GM12878 (cell line): Measurements from ENCODE around the gene HDAC2. TPM values are rescaled to one million over a fixed set of nuclear protein-coding genes. Genes with fewer than 3 reads are reported as not detected.

ENCODE experiments used
- ATAC-seq: fragments of 200-7000 bp; cut with Tn5 transposase; 3 replicates; pipeline ENCODE4 v1.9.1; 2020; ENCODE audit warnings: mild to moderate bottlenecking, moderate library complexity
- BruUV-seq: library from RNA; stranded (reverse); fragments of 400-500 nt; replicated peaks from 2 replicates; lab custom pipeline; 2021; lab: Mats Ljungman, UMichigan
- CTCF ChIA-PET: fragments of 300-600 bp; sonication (Branson Sonifier 250); formaldehyde crosslinking; extraction: SDS; loops from one replicate; lab custom pipeline; 2021; ENCODE audit warnings: inconsistent platforms; lab: Yijun Ruan, JAX
- POLR2A ChIA-PET: fragments of 350-600 bp; formaldehyde crosslinking; extraction: SDS; loops from one replicate; lab custom pipeline; 2021; ENCODE audit warnings: inconsistent platforms; lab: Charles Lee
- RAD21 ChIA-PET: fragments of 300-600 bp; sonication (Branson Sonifier 250); formaldehyde crosslinking; loops from one replicate; lab custom pipeline; 2023; ENCODE audit warnings: antibody characterized with exemption; ENCODE audit not compliant: unreplicated experiment; lab: Charles Lee
- SMC1A ChIA-PET: fragments of 300-600 bp; sonication (Branson Sonifier 250); formaldehyde crosslinking; loops from one replicate; lab custom pipeline; 2023; ENCODE audit not compliant: unreplicated experiment, uncharacterized antibody; lab: Charles Lee
- DNase-seq: peaks from one replicate; pipeline ENCODE4 v3.0.0-alpha.2; 2011; ENCODE audit warnings: low read depth, low spot score
- FAIRE-seq: peaks from 3 replicates; lab custom pipeline; 2011; peaks lifted over from hg19 to GRCh38; lab: Jason Lieb, UNC
- H2AFZ ChIP-seq: 2 replicates; pipeline ENCODE4 v1.6.0; 2011; ENCODE audit warnings: low read depth, low read length, control low read depth; ENCODE audit not compliant: control insufficient read depth
- H3K27ac ChIP-seq: 2 replicates; pipeline ENCODE4 v1.5.1; 2011; ENCODE audit warnings: control low read depth; ENCODE audit not compliant: control insufficient read depth, insufficient read depth
- H3K27me3 ChIP-seq, 2 experiments: replicated peaks in 1 of 2; 2 replicates each; pipeline versions ENCODE4 v1.6.0 to v1.6.1; 2011; ENCODE audit warnings: low read length in 1 of 2; ENCODE audit not compliant: control insufficient read depth in 2 of 2, insufficient read depth in 2 of 2
- H3K36me3 ChIP-seq, 2 experiments: 2 replicates each; pipeline ENCODE4 v1.5.1; 2011; ENCODE audit warnings: low read length in 1 of 2; ENCODE audit not compliant: control insufficient read depth in 2 of 2, insufficient read depth in 2 of 2
- H3K4me1 ChIP-seq: 2 replicates; pipeline ENCODE4 v1.6.1; 2011; ENCODE audit warnings: mild to moderate bottlenecking, low read length, moderate library complexity, mixed read lengths; ENCODE audit not compliant: control insufficient read depth, insufficient read depth
- H3K4me2 ChIP-seq: 2 replicates; pipeline ENCODE4 v1.6.0; 2011; ENCODE audit warnings: control low read depth; ENCODE audit not compliant: control insufficient read depth, insufficient read depth
- H3K4me3 ChIP-seq: fragments of 200-600 bp; sonication (generic); 2 replicates; pipeline ENCODE4 v1.5.1; 2016
- H3K79me2 ChIP-seq: 2 replicates; pipeline ENCODE4 v1.6.0; 2011; ENCODE audit warnings: low read length; ENCODE audit not compliant: control insufficient read depth, insufficient read depth
- H3K9ac ChIP-seq: 2 replicates; pipeline ENCODE4 v1.8.0; 2011; ENCODE audit warnings: low read length, control low read depth, mixed read lengths; ENCODE audit not compliant: control insufficient read depth, insufficient read depth
- H3K9me3 ChIP-seq: replicated peaks from 3 replicates; pipeline ENCODE4 v1.5.1; 2011; ENCODE audit warnings: mild to moderate bottlenecking, low read length; ENCODE audit not compliant: control insufficient read depth, insufficient read depth
- H4K20me1 ChIP-seq: 2 replicates; pipeline ENCODE4 v1.6.0; 2011; ENCODE audit not compliant: control insufficient read depth, insufficient read depth
- GABPA ChIP-seq: IDR thresholded peaks from 2 replicates; pipeline ENCODE4 v1.6.1; 2014; ENCODE audit warnings: antibody characterized with exemption, low read depth, mild to moderate bottlenecking, inconsistent platforms
- NFXL1 ChIP-seq: fragments of 450-650 bp; IDR thresholded peaks from 2 replicates; pipeline ENCODE4 v1.6.1; 2017; ENCODE audit warnings: antibody characterized with exemption, mild to moderate bottlenecking, borderline replicate concordance
- RUNX3 ChIP-seq: IDR thresholded peaks from 2 replicates; pipeline ENCODE4 v1.6.1; 2012; ENCODE audit warnings: low read length, inconsistent platforms
- SMAD1 ChIP-seq: fragments of 450-650 bp; IDR thresholded peaks from 2 replicates; pipeline ENCODE4 v1.6.1; 2018; ENCODE audit warnings: mild to moderate bottlenecking, low read depth; ENCODE audit not compliant: partially characterized antibody
- STAT3 ChIP-seq: IDR thresholded peaks from 2 replicates; pipeline ENCODE4 v1.6.1; 2011; ENCODE audit warnings: low read depth, low read length, improper control_type of control experiment
- SUZ12 ChIP-seq: fragments of 200-600 bp; sonication (generic); IDR thresholded peaks from one replicate; pipeline ENCODE4 v1.6.1; 2018; ENCODE audit warnings: antibody characterized with exemption, mild to moderate bottlenecking; ENCODE audit not compliant: unreplicated experiment
- TARDBP ChIP-seq: IDR thresholded peaks from 2 replicates; pipeline ENCODE4 v1.6.1; 2016; ENCODE audit warnings: borderline replicate concordance
- TCF7 ChIP-seq: IDR thresholded peaks from 2 replicates; pipeline ENCODE4 v1.6.1; 2014; ENCODE audit warnings: antibody characterized with exemption, borderline replicate concordance
- WGBS: methylation state at CpG from one replicate; pipeline ENCODE4 v1.1.6; 2016; ENCODE audit warnings: low lambda C conversion rate; ENCODE audit not compliant: insufficient replicate concordance, insufficient coverage; ENCODE audit errors: missing lambda C conversion rate; 5-methylcytosine and 5-hydroxymethylcytosine counted together
- in situ Hi-C: fragments of 300-500 bp; cut with MboI; formaldehyde crosslinking; loops from 9 replicates; pipeline ENCODE4 v1.14.3; 2018; ENCODE audit warnings: mixed read lengths
- intact Hi-C: fragments of 100-400 bp; cut with micrococcal nuclease; formaldehyde crosslinking; loops from one replicate; pipeline ENCODE4 v1.14.2; 2022; ENCODE audit not compliant: unreplicated experiment
- polyA plus RNA-seq, 11 experiments: library from polyadenylated mRNA; depleted of rRNA in 4 of 11; unstranded in 6 of 11; stranded (reverse) in 5 of 11; fragments of >200 nt; fragmentation: Nextera tagmentation in 4 of 11; fragmentation: Illumina TruSeq in 1 of 11; extraction: Ambion mirVana in 4 of 11; extraction: Trizol in 1 of 11; gene quantifications; 1 replicate in 1 of 11; 2 replicates in 10 of 11; pipeline versions ENCODE4 v1.2.1 to v1.2.3, GENCODE V29; 2011 to 2016; ENCODE audit warnings: inconsistent platforms in 2 of 11, missing spikeins in 2 of 11, low read depth in 1 of 11
- total RNA-seq, 4 experiments: library from RNA; depleted of rRNA in 3 of 4; stranded (reverse); fragments of >200 nt in 3 of 4; fragmentation: Illumina TruSeq in 1 of 4; extraction: Trizol in 1 of 4; gene quantifications; 2 replicates each; pipeline versions ENCODE4 v1.2.1 to v1.2.3, GENCODE V29; 2013 to 2021
- TF ChIP-seq, protein P1 (sequence below): IDR thresholded peaks from 2 replicates; pipeline ENCODE4 v1.6.1; 2012; ENCODE audit warnings: mild to moderate bottlenecking, low read depth, low read length
- TF ChIP-seq, protein P2 (sequence below): IDR thresholded peaks from 2 replicates; pipeline ENCODE4 v1.6.1; 2012; ENCODE audit warnings: low read length, inconsistent platforms
- TF ChIP-seq, protein P3 (sequence below): fragments of 450-650 bp; IDR thresholded peaks from 2 replicates; pipeline ENCODE4 v1.6.1; 2017; ENCODE audit warnings: mild to moderate bottlenecking, low read depth, inconsistent platforms; ENCODE audit not compliant: poor library complexity, severe bottlenecking

Gene HDAC2
- total and polyA plus RNA-seq, 10 of the 15 experiments (the other 5 are each of a cell fraction or from before 2014, with no cell fraction given): 40.4 to 210 (median 114) TPM

DNA sequence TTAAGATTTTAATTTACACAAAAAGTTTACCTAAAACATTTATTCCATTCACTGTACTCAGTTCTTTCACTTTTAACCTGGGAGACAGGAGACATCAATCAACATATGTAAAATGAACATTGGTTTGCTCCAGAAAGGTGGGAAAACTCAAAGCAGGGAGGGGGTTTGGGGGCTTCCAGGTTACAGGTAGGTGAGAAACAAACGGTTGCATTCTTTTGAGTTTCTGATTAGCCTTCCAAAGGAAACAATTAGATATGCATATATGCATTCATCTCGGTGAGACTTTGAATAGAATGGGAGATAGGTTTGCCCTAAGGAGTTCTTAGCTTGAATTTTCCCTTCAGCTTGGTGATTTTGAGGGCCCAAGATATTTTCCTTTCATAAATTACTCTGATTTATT is 38.2 kb upstream of the HDAC2 start:
- H4K20me1 ChIP-seq: no peaks in the 10 kb centered on the region
- H3K9ac ChIP-seq: no peak overlapping the region
- FAIRE-seq (no peak), DNase-seq (no peak), ATAC-seq (no peak)
- H3K36me3 ChIP-seq: no peaks in the 10 kb centered on the region
- H3K9me3 ChIP-seq: no peaks in the 10 kb centered on the region
- ChIA-PET POLR2A (interaction anchor here (0.7 kb wide), 1 partner anchor 96 kb away, joined by 4 read pairs; no protein-coding TSS in a partner anchor), SMC1A (no interaction called here), CTCF (interaction anchor here (0.6 to 1.5 kb wide), 2 partner anchors 100 to 104 kb away, joined by 3 to 4 read pairs; no protein-coding TSS in a partner anchor), RAD21 (no interaction called here)
- no peak overlapping the region for H3K4me3 ChIP-seq
- no peaks in the 10 kb centered on the region for H3K4me1 ChIP-seq
- H3K79me2 ChIP-seq: no peaks in the 10 kb centered on the region
- H2AFZ ChIP-seq: no peak overlapping the region
- TF ChIP-seq TCF7 (no peak), SUZ12 (no peak), SMAD1 (no peak), RUNX3 (no peak), NFXL1 (no peak), GABPA (no peak), STAT3 (no peak), TARDBP (no peak)
- TF ChIP-seq, protein P1, sequence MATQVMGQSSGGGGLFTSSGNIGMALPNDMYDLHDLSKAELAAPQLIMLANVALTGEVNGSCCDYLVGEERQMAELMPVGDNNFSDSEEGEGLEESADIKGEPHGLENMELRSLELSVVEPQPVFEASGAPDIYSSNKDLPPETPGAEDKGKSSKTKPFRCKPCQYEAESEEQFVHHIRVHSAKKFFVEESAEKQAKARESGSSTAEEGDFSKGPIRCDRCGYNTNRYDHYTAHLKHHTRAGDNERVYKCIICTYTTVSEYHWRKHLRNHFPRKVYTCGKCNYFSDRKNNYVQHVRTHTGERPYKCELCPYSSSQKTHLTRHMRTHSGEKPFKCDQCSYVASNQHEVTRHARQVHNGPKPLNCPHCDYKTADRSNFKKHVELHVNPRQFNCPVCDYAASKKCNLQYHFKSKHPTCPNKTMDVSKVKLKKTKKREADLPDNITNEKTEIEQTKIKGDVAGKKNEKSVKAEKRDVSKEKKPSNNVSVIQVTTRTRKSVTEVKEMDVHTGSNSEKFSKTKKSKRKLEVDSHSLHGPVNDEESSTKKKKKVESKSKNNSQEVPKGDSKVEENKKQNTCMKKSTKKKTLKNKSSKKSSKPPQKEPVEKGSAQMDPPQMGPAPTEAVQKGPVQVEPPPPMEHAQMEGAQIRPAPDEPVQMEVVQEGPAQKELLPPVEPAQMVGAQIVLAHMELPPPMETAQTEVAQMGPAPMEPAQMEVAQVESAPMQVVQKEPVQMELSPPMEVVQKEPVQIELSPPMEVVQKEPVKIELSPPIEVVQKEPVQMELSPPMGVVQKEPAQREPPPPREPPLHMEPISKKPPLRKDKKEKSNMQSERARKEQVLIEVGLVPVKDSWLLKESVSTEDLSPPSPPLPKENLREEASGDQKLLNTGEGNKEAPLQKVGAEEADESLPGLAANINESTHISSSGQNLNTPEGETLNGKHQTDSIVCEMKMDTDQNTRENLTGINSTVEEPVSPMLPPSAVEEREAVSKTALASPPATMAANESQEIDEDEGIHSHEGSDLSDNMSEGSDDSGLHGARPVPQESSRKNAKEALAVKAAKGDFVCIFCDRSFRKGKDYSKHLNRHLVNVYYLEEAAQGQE: no peak
- TF ChIP-seq, protein P2, sequence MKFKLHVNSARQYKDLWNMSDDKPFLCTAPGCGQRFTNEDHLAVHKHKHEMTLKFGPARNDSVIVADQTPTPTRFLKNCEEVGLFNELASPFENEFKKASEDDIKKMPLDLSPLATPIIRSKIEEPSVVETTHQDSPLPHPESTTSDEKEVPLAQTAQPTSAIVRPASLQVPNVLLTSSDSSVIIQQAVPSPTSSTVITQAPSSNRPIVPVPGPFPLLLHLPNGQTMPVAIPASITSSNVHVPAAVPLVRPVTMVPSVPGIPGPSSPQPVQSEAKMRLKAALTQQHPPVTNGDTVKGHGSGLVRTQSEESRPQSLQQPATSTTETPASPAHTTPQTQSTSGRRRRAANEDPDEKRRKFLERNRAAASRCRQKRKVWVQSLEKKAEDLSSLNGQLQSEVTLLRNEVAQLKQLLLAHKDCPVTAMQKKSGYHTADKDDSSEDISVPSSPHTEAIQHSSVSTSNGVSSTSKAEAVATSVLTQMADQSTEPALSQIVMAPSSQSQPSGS: no peak
- TF ChIP-seq, protein P3, sequence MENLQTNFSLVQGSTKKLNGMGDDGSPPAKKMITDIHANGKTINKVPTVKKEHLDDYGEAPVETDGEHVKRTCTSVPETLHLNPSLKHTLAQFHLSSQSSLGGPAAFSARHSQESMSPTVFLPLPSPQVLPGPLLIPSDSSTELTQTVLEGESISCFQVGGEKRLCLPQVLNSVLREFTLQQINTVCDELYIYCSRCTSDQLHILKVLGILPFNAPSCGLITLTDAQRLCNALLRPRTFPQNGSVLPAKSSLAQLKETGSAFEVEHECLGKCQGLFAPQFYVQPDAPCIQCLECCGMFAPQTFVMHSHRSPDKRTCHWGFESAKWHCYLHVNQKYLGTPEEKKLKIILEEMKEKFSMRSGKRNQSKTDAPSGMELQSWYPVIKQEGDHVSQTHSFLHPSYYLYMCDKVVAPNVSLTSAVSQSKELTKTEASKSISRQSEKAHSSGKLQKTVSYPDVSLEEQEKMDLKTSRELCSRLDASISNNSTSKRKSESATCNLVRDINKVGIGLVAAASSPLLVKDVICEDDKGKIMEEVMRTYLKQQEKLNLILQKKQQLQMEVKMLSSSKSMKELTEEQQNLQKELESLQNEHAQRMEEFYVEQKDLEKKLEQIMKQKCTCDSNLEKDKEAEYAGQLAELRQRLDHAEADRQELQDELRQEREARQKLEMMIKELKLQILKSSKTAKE: no peak
- no peak overlapping the region for H3K27ac ChIP-seq
- 47% methylated on average over 2 of the region's 2 CpGs for WGBS
- in situ Hi-C loops (no loop called here), intact Hi-C loops (no loop called here)
- BruUV-seq: no TSS peak
- H3K4me2 ChIP-seq: no peak overlapping the region
- H3K27me3 ChIP-seq: no peaks in the 10 kb centered on the region; a peak in 1 of 4 replicates
